ENCODE measurements around the gene METRNL.

Gene METRNL

DNA sequence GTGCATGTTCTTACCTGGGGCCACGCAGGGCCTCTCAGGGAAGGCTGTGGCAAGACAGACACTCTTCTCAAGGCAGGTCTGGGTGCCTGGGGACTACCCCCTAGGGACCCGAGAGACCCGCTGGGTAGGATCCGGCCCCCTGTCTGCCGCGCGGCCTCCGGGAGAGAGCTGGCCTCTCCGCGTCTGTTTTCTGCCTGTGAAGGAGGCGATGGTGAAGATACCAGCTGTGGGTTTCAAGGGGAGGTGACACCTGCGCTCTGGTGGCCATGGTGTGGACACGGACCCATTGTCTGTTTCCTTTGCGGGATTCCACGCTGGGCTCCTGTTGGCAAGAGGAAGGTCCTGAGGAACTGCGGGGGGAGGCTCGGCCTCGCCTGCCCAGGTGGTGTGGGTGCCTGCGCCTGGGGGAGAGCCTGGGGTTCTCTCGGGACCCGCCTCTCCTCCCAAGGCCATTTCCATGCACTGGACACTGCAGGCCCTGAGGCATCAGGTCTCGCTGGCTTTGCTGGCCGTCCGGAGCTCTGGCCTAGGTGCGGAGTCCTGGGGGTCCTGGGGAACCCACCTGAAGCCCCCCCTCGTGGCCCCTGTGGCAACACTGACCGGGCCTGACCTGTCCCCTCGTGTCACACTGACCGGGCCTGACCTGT, 12.2 kb upstream of the METRNL start:
- no peak overlapping the region for H3K4me3 ChIP-seq (ENCODE audit: insufficient read depth, low read length, poor library complexity, severe bottlenecking)

DNA sequence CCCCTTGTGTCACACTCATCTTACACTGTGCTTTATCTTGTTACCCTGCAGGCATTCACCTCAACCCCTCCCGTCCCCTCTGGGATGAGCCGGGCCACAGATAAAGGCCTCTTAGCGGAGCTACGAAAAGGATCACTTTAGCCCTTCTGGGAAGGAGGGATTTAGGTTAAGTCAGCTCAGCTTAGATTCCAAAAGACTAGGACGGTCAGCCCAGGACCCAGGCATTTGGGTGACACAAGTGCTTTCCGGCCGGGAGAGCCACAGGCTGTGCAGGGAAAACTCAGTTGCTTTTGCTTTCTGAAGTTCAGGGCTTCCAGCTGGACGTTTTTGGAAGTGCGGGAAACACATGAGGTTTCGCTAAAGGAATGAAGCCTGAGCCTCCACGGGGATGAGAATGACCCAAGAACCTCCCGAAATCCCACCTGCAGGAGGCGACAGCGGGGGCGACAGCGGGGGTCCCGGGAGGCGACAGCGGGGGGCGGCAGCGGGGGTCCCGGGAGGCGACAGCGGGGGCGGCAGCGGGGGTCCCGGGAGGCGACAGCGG, 11.6 kb upstream of the METRNL start:
- Histone ChIP-seq H3K27ac (ENCODE audit: low read depth, low read length) (no peak overlapping the region), H3K9me2 (replicated peaks; ENCODE audit: insufficient read depth, low read length) (no peaks in the 10 kb centered on the region), H3K9me3 (ENCODE audit: insufficient read depth, low read length) (no peaks in the 10 kb centered on the region), H3K9ac (ENCODE audit: low read length) (no peak overlapping the region), H3K79me2 (ENCODE audit: insufficient read depth, low read length) (no peaks in the 10 kb centered on the region), H3K4me2 (ENCODE audit: low read depth, low read length, poor library complexity, severe bottlenecking) (no peak overlapping the region), H3K36me3 (ENCODE audit: low read length) (no peaks in the 10 kb centered on the region), H3K4me3 (ENCODE audit: insufficient read depth, low read length, poor library complexity, severe bottlenecking) (no peak overlapping the region), H3F3A (ENCODE audit: insufficient read depth) (no peaks in the 10 kb centered on the region), H3K27me3 (ENCODE audit: low read length) (no peaks in the 10 kb centered on the region), H4K20me1 (ENCODE audit: low read depth, low read length) (no peaks in the 10 kb centered on the region), H2AFZ (ENCODE audit: low read depth, low read length, severe bottlenecking) (no peak overlapping the region)
- no peak for TF ChIP-seq EZH2phosphoT487 (conservative IDR thresholded peaks at IDR 0.05; ENCODE audit: low read length)
- TF ChIP-seq, protein P1, sequence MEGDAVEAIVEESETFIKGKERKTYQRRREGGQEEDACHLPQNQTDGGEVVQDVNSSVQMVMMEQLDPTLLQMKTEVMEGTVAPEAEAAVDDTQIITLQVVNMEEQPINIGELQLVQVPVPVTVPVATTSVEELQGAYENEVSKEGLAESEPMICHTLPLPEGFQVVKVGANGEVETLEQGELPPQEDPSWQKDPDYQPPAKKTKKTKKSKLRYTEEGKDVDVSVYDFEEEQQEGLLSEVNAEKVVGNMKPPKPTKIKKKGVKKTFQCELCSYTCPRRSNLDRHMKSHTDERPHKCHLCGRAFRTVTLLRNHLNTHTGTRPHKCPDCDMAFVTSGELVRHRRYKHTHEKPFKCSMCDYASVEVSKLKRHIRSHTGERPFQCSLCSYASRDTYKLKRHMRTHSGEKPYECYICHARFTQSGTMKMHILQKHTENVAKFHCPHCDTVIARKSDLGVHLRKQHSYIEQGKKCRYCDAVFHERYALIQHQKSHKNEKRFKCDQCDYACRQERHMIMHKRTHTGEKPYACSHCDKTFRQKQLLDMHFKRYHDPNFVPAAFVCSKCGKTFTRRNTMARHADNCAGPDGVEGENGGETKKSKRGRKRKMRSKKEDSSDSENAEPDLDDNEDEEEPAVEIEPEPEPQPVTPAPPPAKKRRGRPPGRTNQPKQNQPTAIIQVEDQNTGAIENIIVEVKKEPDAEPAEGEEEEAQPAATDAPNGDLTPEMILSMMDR (IDR thresholded peaks at IDR 0.05; ENCODE audit: insufficient read depth, low read length, poor library complexity, severe bottlenecking), result no peak

More for the DNA sequence above, 12.2 kb upstream of the METRNL start:
- no peaks in the 10 kb centered on the region for H3K79me2 ChIP-seq (ENCODE audit: insufficient read depth, low read length)
- no peak overlapping the region for H3K27ac ChIP-seq (ENCODE audit: low read depth, low read length)
- H3K4me2 ChIP-seq (ENCODE audit: low read depth, low read length, poor library complexity, severe bottlenecking), result no peak overlapping the region
- TF ChIP-seq EZH2phosphoT487 (conservative IDR thresholded peaks at IDR 0.05; ENCODE audit: low read length), result no peak
- TF ChIP-seq, protein P1 (IDR thresholded peaks at IDR 0.05; ENCODE audit: insufficient read depth, low read length, poor library complexity, severe bottlenecking), result no peak
- no peak overlapping the region for H2AFZ ChIP-seq (ENCODE audit: low read depth, low read length, severe bottlenecking)
- H3K9me2 ChIP-seq (replicated peaks; ENCODE audit: insufficient read depth, low read length), result no peaks in the 10 kb centered on the region
- no peaks in the 10 kb centered on the region for H3K27me3 ChIP-seq (ENCODE audit: low read length)
- H3K9ac ChIP-seq (ENCODE audit: low read length), result no peak overlapping the region
- no peaks in the 10 kb centered on the region for H3F3A ChIP-seq (ENCODE audit: insufficient read depth)
- no peaks in the 10 kb centered on the region for H4K20me1 ChIP-seq (ENCODE audit: low read depth, low read length)
- H3K36me3 ChIP-seq (ENCODE audit: low read length), result no peaks in the 10 kb centered on the region
- H3K9me3 ChIP-seq (ENCODE audit: insufficient read depth, low read length), result no peaks in the 10 kb centered on the region

DNA sequence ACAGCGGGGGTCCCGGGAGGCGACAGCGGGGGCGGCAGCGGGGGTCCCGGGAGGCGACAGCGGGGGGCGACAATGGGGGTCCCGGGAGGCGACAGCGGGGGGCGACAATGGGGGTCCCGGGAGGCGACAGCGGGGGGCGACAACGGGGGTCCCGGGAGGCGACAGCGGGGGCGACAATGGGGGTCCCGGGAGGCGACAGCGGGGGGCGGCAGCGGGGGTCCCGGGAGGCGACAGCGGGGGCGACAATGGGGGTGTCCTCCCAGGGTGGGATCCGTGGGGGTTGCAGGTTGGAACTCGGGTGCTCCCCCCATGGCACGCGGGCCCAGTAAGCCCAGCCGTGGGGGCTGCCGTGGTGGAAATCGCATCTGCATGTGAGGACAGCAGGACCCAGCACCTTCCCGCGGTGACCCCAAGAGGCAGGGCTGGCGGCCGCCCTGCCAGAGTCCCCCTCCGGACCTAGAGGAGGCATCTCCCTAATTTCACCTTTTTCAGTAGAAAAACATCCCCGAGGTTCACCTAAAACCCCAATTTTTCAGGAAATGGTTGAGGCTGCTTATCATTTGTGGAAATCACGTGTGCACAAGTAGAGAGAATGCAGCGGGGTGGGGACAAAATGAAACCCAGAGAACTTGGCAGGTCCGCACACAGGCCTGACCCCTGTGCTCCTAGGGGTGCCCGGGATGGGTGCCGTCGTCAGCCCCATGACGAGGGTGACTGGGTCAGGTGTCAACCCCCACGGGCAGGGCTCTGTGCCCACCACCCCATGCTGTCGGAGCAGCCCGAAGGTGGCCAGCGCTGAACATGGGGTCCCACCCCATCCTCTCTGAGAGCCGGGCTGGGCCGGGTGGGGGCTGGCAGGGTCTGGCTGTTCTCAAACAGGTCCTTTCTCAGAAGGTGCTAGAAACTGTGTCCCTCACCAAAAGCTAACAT, 10.5 kb upstream of the METRNL start:
- no peaks in the 10 kb centered on the region for H3K79me2 ChIP-seq (ENCODE audit: insufficient read depth, low read length)
- TF ChIP-seq EZH2phosphoT487 (conservative IDR thresholded peaks at IDR 0.05; ENCODE audit: low read length), result no peak
- TF ChIP-seq, protein P1 (IDR thresholded peaks at IDR 0.05; ENCODE audit: insufficient read depth, low read length, poor library complexity, severe bottlenecking), result no peak
- no peak overlapping the region for H3K4me2 ChIP-seq (ENCODE audit: low read depth, low read length, poor library complexity, severe bottlenecking)

More for the DNA sequence above, 10.5 kb upstream of the METRNL start:
- Histone ChIP-seq H4K20me1 (ENCODE audit: low read depth, low read length) (no peaks in the 10 kb centered on the region), H3K9me3 (ENCODE audit: insufficient read depth, low read length) (no peaks in the 10 kb centered on the region), H3K9me2 (replicated peaks; ENCODE audit: insufficient read depth, low read length) (no peaks in the 10 kb centered on the region), H3K27ac (ENCODE audit: low read depth, low read length) (no peak overlapping the region), H3F3A (ENCODE audit: insufficient read depth) (no peaks in the 10 kb centered on the region), H3K4me3 (ENCODE audit: insufficient read depth, low read length, poor library complexity, severe bottlenecking) (no peak overlapping the region), H3K27me3 (ENCODE audit: low read length) (no peaks in the 10 kb centered on the region), H3K9ac (ENCODE audit: low read length) (no peak overlapping the region), H3K36me3 (ENCODE audit: low read length) (no peaks in the 10 kb centered on the region), H2AFZ (ENCODE audit: low read depth, low read length, severe bottlenecking) (no peak overlapping the region)

Measured in SU-DHL-6 (cell line).